Left lung (tissue), 10 donors: ENCODE results near the gene INPP5A. TPM values are rescaled to one million over a fixed set of nuclear protein-coding genes. Genes with fewer than 3 reads are reported as not detected.
A peak's percentile ranks its signal among the peaks of the same experiment; 100 is the strongest.

ENCODE experiments used
- ATAC-seq: fragments of 200-7000 bp; cut with Tn5 transposase; one replicate; pipeline ENCODE4 v1.9.1; 2020; ENCODE audit warnings: moderate library complexity
- DNase-seq, 4 donors: peaks; one replicate each; pipeline ENCODE4 v3.0.0-alpha.2; 2013 to 2020
- H3K27ac ChIP-seq, 2 donors: fragments of 200-600 bp; sonication (generic) in 1 of 2; one replicate each; pipeline versions ENCODE4 v1.5.0 to v1.8.0; 2020 to 2021
- H3K27me3 ChIP-seq, 2 donors: fragments of 200-600 bp; sonication (generic) in 1 of 2; one replicate each; pipeline versions ENCODE4 v1.5.0 to v1.8.0; 2020 to 2021
- H3K36me3 ChIP-seq, 2 donors: fragments of 200-600 bp; sonication (generic) in 1 of 2; one replicate each; pipeline versions ENCODE4 v1.5.0 to v1.8.0; 2020 to 2021
- H3K4me1 ChIP-seq, 2 donors: fragments of 200-600 bp; one replicate each; pipeline ENCODE4 v1.8.0; 2021
- H3K4me3 ChIP-seq, 2 donors: fragments of 200-600 bp; sonication (generic) in 1 of 2; one replicate each; pipeline versions ENCODE4 v1.5.0 to v1.8.0; 2020 to 2021; ENCODE audit warnings: mild to moderate bottlenecking in 1 of 2
- H3K9me3 ChIP-seq, 2 donors: fragments of 200-600 bp; sonication (generic) in 1 of 2; one replicate each; pipeline versions ENCODE4 v1.5.0 to v1.8.0; 2020 to 2021
- CTCF ChIP-seq, 2 donors: fragments of 200-600 bp; sonication (generic) in 1 of 2; IDR thresholded peaks; one replicate each; pipeline versions ENCODE4 v1.5.0 to v1.8.0; 2021; ENCODE audit warnings: antibody characterized with exemption in 2 of 2
- intact Hi-C, 2 donors: fragments of 100-400 bp; cut with DNase I; formaldehyde crosslinking; loops; one replicate each; pipeline versions ENCODE4 v1.11.2 to v1.14.2; 2022
- polyA plus RNA-seq, 6 donors: library from polyadenylated mRNA; unstranded; fragments of 120-200 nt; gene quantifications; one replicate each; pipeline ENCODE4 v1.2.1, GENCODE V29; 2013; ENCODE audit not compliant: insufficient read length in 6 of 6
- total RNA-seq, 2 donors: library from RNA; stranded (reverse); fragmentation: NEBNext Ultra II Directional; extraction: Animal tissue kit (Norgen Biotek cat#: 25700); gene quantifications; one replicate each; pipeline ENCODE4 v1.2.1, GENCODE V29; 2021
- donor health status: DM: no; HTN: yes; CAD: no.
- donor health status: DM: no; HTN: no; CAD: no.

INPP5A gene
- total and polyA plus RNA-seq, 8 donors: 32.0 to 44.0 (median 36.8) TPM

GRCh38 chr10:132664407-132664806 is 126.8 kb downstream of the INPP5A start:
- Histone ChIP-seq H3K4me1 (peaks cover 7 to 18% of the 10 kb centered on the region in 2 donors), H3K9me3 (no peaks in the 10 kb centered on the region), H3K4me3 (no peak overlapping the region), H3K36me3 (peaks cover 0 to 26% of the 10 kb centered on the region in 2 donors), H3K27me3 (no peaks in the 10 kb centered on the region), H3K27ac (no peak overlapping the region)
- peak in 1 of 4 donors; percentile 35 for DNase-seq
- intact Hi-C loops: no loop called here
- no peak for TF ChIP-seq CTCF (IDR thresholded peaks at IDR 0.05)
- no peak for ATAC-seq

GRCh38 chr10:132664883-132665282 is 127.3 kb downstream of the INPP5A start:
- H3K4me1 ChIP-seq: peaks cover 7 to 18% of the 10 kb centered on the region in 2 donors
- H3K36me3 ChIP-seq: peaks cover 0 to 21% of the 10 kb centered on the region in 2 donors
- no peak for ATAC-seq
- no peak overlapping the region for H3K4me3 ChIP-seq
- no peak overlapping the region for H3K27ac ChIP-seq
- no peaks in the 10 kb centered on the region for H3K9me3 ChIP-seq
- intact Hi-C loops: no loop called here
- DNase-seq: peak in 1 of 4 donors; percentile 43
- no peak for TF ChIP-seq CTCF (IDR thresholded peaks at IDR 0.05)
- no peaks in the 10 kb centered on the region for H3K27me3 ChIP-seq

GRCh38 chr10:132665946-132666704 is 128.5 kb downstream of the INPP5A start:
- H3K27me3 ChIP-seq: no peaks in the 10 kb centered on the region
- H3K4me3 ChIP-seq: no peak overlapping the region
- peaks cover 7 to 18% of the 10 kb centered on the region in 2 donors for H3K4me1 ChIP-seq
- peak in 1 of 4 donors; percentile 44 for DNase-seq
- H3K9me3 ChIP-seq: no peaks in the 10 kb centered on the region
- peak overlapping the region in 1 of 2 donors; percentile 45 for H3K27ac ChIP-seq
- TF ChIP-seq CTCF (IDR thresholded peaks at IDR 0.05): no peak
- H3K36me3 ChIP-seq: peaks cover 0 to 11% of the 10 kb centered on the region in 2 donors
- peak; percentile 37 for ATAC-seq
- intact Hi-C loops: no loop called here

- Histone ChIP-seq H3K4me3 (no peak overlapping the region), H3K27me3 (no peaks in the 10 kb centered on the region), H3K36me3 (peaks cover 0 to 11% of the 10 kb centered on the region in 2 donors), H3K9me3 (no peaks in the 10 kb centered on the region), H3K4me1 (peaks cover 7 to 18% of the 10 kb centered on the region in 2 donors), H3K27ac (peak overlapping the region in 1 of 2 donors; percentile 62)
- ATAC-seq (no peak), DNase-seq (peak in 1 of 4 donors; percentile 9)
- intact Hi-C loops: no loop called here
- TF ChIP-seq CTCF (IDR thresholded peaks at IDR 0.05): no peak
Observed at GRCh38 chr10:132666705-132667341, 129.2 kb downstream of the INPP5A start.
